Nucleus accumbens (tissue), 56 donors: Measurements from ENCODE around the gene NHERF2.
A peak's percentile ranks its signal among the peaks of the same experiment; 100 is the strongest.

Experiments
- DNase-seq, 56 donors: peaks; one replicate each; lab custom pipeline; 2025; lab: John Stamatoyannopoulos, UW

NHERF2 gene

GRCh38 chr16:1990351-1991134 is 36.2 kb upstream of the NHERF2 start:
- peak in 3 of 56 donors; percentile 30 to 46 (median 41) for DNase-seq

- no peak for DNase-seq
Observed at GRCh38 chr16:1991135-1991551, 35.6 kb upstream of the NHERF2 start.

GRCh38 chr16:1991588-1991947 is 35.1 kb upstream of the NHERF2 start:
- DNase-seq, result no peak

- DNase-seq, result peak in 55 of 56 donors; percentile 34 to 94 (median 80)
Observed at GRCh38 chr16:1991948-1992703, 34.6 kb upstream of the NHERF2 start.

GRCh38 chr16:1992704-1993317 is 33.9 kb upstream of the NHERF2 start:
- DNase-seq, result no peak

- no peak for DNase-seq
Observed at GRCh38 chr16:1993731-1994131, 33.0 kb upstream of the NHERF2 start.

- no peak for DNase-seq
Observed at GRCh38 chr16:1997494-1998359, 29.0 kb upstream of the NHERF2 start.

- no peak for DNase-seq
Observed at GRCh38 chr16:1998360-1998835, 28.3 kb upstream of the NHERF2 start.

- DNase-seq, result no peak
Observed at GRCh38 chr16:1998852-1999801, 27.6 kb upstream of the NHERF2 start.

- peak in 2 of 56 donors; percentile 12 to 28 for DNase-seq
Observed at GRCh38 chr16:1999866-2000514, 26.7 kb upstream of the NHERF2 start.

- no peak for DNase-seq
Observed at GRCh38 chr16:2001035-2001434, 25.7 kb upstream of the NHERF2 start.

GRCh38 chr16:2001456-2002355 is 25.0 kb upstream of the NHERF2 start:
- no peak for DNase-seq

- no peak for DNase-seq
Observed at GRCh38 chr16:2002406-2003230, 24.1 kb upstream of the NHERF2 start.

GRCh38 chr16:2003231-2003826 is 23.4 kb upstream of the NHERF2 start:
- DNase-seq, result no peak

GRCh38 chr16:2003827-2004641 is 22.7 kb upstream of the NHERF2 start:
- peak in 44 of 56 donors; percentile 12 to 83 (median 38) for DNase-seq
